RWPE2 (cell line): ENCODE results near the gene ARPC1A.
"Not testable (repeated sequence)": the region's sequence is repeated elsewhere in the genome, so short reads cannot be mapped to it uniquely, and the experiment has no call there.

Source experiments
- ATAC-seq: fragments of 200-7000 bp; cut with Tn5 transposase; 3 replicates; pipeline ENCODE4 v1.9.1; 2021; ENCODE audit warnings: low read depth
- DNase-seq: peaks from one replicate; pipeline ENCODE4 v3.0.0-alpha.2; 2020; ENCODE audit warnings: low spot score
- H3K27ac ChIP-seq: fragments of 450-650 bp; 2 replicates; pipeline ENCODE4 v1.5.1; 2017; ENCODE audit warnings: mild to moderate bottlenecking; ENCODE audit not compliant: poor library complexity, severe bottlenecking
- H3K27me3 ChIP-seq: fragments of 250-450 bp; sonication (Bioruptor Pico); 2 replicates; pipeline ENCODE4 v1.5.1; 2021; ENCODE audit warnings: mild to moderate bottlenecking, moderate library complexity; ENCODE audit not compliant: insufficient read depth, poor library complexity, severe bottlenecking
- H3K36me3 ChIP-seq: fragments of 250-450 bp; sonication (Bioruptor Pico); 2 replicates; pipeline ENCODE4 v1.5.1; 2020; ENCODE audit warnings: low read depth, mild to moderate bottlenecking, moderate library complexity
- H3K4me1 ChIP-seq: fragments of 250-450 bp; sonication (Bioruptor Pico); 2 replicates; pipeline ENCODE4 v1.5.1; 2021; ENCODE audit warnings: mild to moderate bottlenecking, moderate library complexity; ENCODE audit not compliant: insufficient read depth, poor library complexity, severe bottlenecking
- H3K4me3 ChIP-seq: fragments of 250-450 bp; sonication (Bioruptor Pico); 2 replicates; pipeline ENCODE4 v1.5.1; 2021; ENCODE audit warnings: mild to moderate bottlenecking, moderate library complexity; ENCODE audit not compliant: severe bottlenecking
- H3K9me3 ChIP-seq: fragments of 250-450 bp; sonication (Bioruptor Pico); 2 replicates; pipeline ENCODE4 v1.5.1; 2021; ENCODE audit warnings: mild to moderate bottlenecking, moderate library complexity; ENCODE audit not compliant: severe bottlenecking
- CTCF ChIP-seq: fragments of 450-650 bp; IDR thresholded peaks from one replicate; pipeline ENCODE4 v1.5.1; 2017; ENCODE audit warnings: mild to moderate bottlenecking, moderate library complexity; ENCODE audit not compliant: poor library complexity, severe bottlenecking

ARPC1A gene

GRCh38 chr7:99383791-99384370, 58.2 kb downstream of the ARPC1A start:
- H3K4me1 ChIP-seq: peaks cover 17% of the 10 kb centered on the region
- DNase-seq (no peak), ATAC-seq (no peak)
- no peaks in the 10 kb centered on the region for H3K27me3 ChIP-seq
- H3K36me3 ChIP-seq: peaks cover 75% of the 10 kb centered on the region
- H3K9me3 ChIP-seq: no peaks in the 10 kb centered on the region
- H3K4me3 ChIP-seq: no peak overlapping the region
- H3K27ac ChIP-seq: no peak overlapping the region
- TF ChIP-seq CTCF: no peak

- Histone ChIP-seq H3K27ac (no peak overlapping the region), H3K4me3 (no peak overlapping the region), H3K9me3 (no peaks in the 10 kb centered on the region), H3K36me3 (peaks cover 75% of the 10 kb centered on the region), H3K27me3 (no peaks in the 10 kb centered on the region), H3K4me1 (peaks cover 11% of the 10 kb centered on the region)
- ATAC-seq (no peak), DNase-seq (no peak)
- no peak for TF ChIP-seq CTCF
Observed at GRCh38 chr7:99384523-99384922, 58.8 kb downstream of the ARPC1A start.

DNA sequence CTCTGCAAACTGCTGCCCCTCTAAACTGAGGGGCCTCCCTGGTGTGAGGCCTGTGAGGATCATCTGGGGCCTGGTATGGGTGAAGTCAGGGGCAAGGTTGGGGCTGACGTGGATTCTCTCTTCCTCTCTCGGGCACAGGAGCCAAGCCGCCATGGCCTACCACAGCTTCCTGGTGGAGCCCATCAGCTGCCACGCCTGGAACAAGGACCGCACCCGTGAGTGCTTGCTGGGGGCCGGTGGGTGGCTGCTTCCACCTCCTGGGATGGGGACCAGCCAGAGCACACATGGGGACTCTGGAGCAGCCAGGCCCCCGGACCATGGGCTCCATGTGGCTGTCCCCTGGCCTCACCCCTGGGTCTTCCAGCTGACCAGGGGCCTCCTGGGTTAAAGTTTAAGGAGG, 59.9 kb downstream of the ARPC1A start:
- TF ChIP-seq CTCF: no peak
- no peaks in the 10 kb centered on the region for H3K27me3 ChIP-seq
- peaks cover 2% of the 10 kb centered on the region for H3K4me1 ChIP-seq
- H3K9me3 ChIP-seq: no peaks in the 10 kb centered on the region
- DNase-seq (no peak), ATAC-seq (no peak)
- H3K36me3 ChIP-seq: peaks cover 76% of the 10 kb centered on the region
- no peak overlapping the region for H3K27ac ChIP-seq
- no peak overlapping the region for H3K4me3 ChIP-seq

GRCh38 chr7:99386584-99387238, 61.0 kb downstream of the ARPC1A start:
- Histone ChIP-seq H3K27me3 (no peaks in the 10 kb centered on the region), H3K36me3 (peaks cover 76% of the 10 kb centered on the region), H3K4me1 (no peaks in the 10 kb centered on the region), H3K27ac (no peak overlapping the region), H3K9me3 (no peaks in the 10 kb centered on the region), H3K4me3 (no peak overlapping the region)
- ATAC-seq (no peak), DNase-seq (no peak)
- TF ChIP-seq CTCF: peak; percentile 35

DNA sequence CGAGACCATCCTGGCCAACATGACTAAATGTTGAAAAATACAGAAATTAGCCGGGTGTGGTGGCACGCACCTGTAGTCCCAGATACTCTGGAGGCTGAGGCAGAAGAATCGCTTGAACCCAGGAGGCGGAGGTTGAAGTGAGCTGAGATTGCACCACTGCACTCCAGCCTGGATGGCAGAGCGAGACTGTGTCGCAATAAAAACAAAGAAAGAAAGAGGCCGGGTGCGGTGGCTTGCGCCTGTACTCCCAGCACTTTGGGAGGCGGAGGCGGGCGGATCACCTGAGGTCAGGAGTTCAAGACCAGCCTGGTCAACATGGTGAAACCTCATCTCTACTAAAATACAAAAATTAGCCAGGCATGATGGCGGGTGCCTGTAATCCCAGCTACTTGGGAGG, 61.5 kb downstream of the ARPC1A start:
- H3K27ac ChIP-seq, DNase-seq, H3K4me1 ChIP-seq, H3K9me3 ChIP-seq, ATAC-seq, H3K4me3 ChIP-seq, H3K27me3 ChIP-seq: not testable (repeated sequence)
- peaks cover 75% of the 10 kb centered on the region for H3K36me3 ChIP-seq
